Measurements from ENCODE around the gene SPRR2E. TPM values are rescaled to one million over a fixed set of nuclear protein-coding genes. Genes with fewer than 3 reads are reported as not detected.
"Not testable (repeated sequence)": the region's sequence is repeated elsewhere in the genome, so short reads cannot be mapped to it uniquely, and the experiment has no call there.

SPRR2E gene
- polyA plus RNA-seq, 3 donors from 2014 or later: not detected

DNA sequence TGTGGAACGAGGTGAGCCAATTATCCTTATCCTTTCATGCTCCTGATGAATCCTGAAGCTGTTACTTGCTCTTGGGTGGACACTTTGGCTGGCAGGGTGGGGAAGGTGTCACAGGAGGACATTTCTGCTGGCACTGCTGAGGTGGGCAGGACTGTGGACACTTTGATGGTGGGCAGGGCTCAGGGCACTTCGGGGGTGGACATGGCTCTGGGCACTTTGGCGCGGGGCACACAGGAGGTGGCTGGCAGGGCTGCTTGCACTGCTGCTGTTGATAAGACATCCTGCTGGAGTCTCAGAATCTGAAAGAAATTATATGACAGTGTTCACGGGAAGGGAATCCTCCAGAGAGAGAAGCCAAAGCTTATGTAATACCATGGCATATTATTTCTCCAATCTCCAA, 18.1 kb upstream of the SPRR2E start:
- H3K27me3 Mint-ChIP-seq (ENCODE audit: low read depth in 3 of 3): not testable (repeated sequence)

DNA sequence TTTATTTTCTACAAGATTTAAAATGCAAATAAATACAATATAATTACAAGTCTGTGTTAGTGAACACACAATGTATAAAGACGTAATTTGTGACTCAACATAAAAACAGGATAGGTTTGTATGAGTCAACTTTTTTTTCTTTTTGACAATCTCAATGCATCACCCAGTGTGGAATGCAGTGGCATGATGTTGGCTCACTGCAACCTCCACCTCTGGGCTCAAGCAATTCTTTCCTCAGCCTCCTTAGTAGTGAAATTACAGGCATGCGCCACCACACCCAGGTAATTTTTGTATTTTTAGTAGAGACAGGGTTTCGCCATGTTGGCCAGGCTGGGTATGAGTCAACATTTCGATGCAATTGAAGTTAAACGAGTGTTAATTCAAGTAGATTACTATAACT, 5.9 kb upstream of the SPRR2E start:
- Mint-ChIP-seq H3K27me3 (ENCODE audit: low read depth in 3 of 3) (peaks cover 0 to 12% (median 5%) of the 10 kb centered on the region in 3 donors), H3K27ac (no peak overlapping the region)
- no peak for DNase-seq

More for the DNA sequence above, 18.1 kb upstream of the SPRR2E start:
- not testable (repeated sequence) for H3K36me3 Mint-ChIP-seq, H3K4me3 Mint-ChIP-seq, H3K9me3 Mint-ChIP-seq, H3K4me1 Mint-ChIP-seq, H3K27ac Mint-ChIP-seq, DNase-seq

DNA sequence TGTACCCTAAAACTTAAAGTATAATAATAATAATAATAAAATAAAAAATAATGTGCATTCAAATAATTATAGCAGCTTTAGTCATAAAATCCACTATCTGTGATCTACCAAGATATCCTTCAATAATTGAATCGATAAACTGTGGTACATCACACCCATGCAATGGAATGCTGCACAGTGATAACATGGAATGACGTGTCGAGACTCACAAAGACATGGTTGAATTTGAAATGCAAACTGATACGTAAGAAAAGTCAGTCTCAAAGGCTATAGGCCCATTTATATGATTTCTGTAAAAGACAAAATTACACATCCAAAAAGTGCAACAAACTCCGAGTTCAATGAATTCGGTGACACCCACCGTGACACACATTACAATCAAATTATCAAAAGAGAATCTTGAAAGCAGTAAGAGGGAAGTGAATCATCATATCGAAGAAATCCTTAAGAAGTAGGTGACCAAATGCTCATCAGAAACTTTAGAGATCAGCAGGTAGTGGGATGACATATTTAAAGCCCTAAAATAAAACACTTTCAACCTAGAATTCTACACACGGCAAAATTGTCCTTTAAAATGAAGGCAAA, 5.2 kb upstream of the SPRR2E start:
- Mint-ChIP-seq H3K36me3 (no peaks in the 10 kb centered on the region), H3K4me1 (no peaks in the 10 kb centered on the region), H3K9me3 (no peaks in the 10 kb centered on the region), H3K27me3 (ENCODE audit: low read depth in 3 of 3) (peaks cover 0 to 9% (median 5%) of the 10 kb centered on the region in 3 donors), H3K4me3 (no peak overlapping the region), H3K27ac (no peak overlapping the region)
- no peak for DNase-seq

More for the DNA sequence above, 5.9 kb upstream of the SPRR2E start:
- Mint-ChIP-seq H3K36me3 (no peaks in the 10 kb centered on the region), H3K9me3 (no peaks in the 10 kb centered on the region), H3K4me1 (no peaks in the 10 kb centered on the region), H3K4me3 (no peak overlapping the region)

DNA sequence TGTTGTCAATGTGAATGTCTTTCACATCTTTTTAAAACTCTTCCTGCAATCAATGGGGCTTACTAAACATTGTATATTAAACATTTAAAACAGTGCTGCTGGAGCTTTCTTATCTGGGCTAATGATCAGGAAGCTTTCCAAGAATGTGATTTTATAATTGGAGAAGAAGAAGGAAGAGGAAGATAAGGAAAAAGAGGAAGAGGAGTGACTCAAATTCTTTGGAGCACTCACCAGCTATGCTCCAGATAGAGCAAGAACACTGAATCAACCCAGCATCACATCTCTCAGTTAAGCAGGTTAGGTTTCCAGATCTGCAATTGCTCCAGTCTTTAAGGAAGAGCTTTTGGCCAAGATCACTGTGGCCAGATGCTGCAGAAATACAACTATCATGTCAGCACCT, 1.4 kb upstream of the SPRR2E start:
- H3K27ac Mint-ChIP-seq: no peak overlapping the region
- peaks cover 2 to 8% (median 4%) of the 10 kb centered on the region in 3 donors for H3K27me3 Mint-ChIP-seq (ENCODE audit: low read depth in 3 of 3)
- H3K36me3 Mint-ChIP-seq: no peaks in the 10 kb centered on the region
- no peaks in the 10 kb centered on the region for H3K9me3 Mint-ChIP-seq
- no peak overlapping the region for H3K4me3 Mint-ChIP-seq
- no peaks in the 10 kb centered on the region for H3K4me1 Mint-ChIP-seq
- no peak for DNase-seq

DNA sequence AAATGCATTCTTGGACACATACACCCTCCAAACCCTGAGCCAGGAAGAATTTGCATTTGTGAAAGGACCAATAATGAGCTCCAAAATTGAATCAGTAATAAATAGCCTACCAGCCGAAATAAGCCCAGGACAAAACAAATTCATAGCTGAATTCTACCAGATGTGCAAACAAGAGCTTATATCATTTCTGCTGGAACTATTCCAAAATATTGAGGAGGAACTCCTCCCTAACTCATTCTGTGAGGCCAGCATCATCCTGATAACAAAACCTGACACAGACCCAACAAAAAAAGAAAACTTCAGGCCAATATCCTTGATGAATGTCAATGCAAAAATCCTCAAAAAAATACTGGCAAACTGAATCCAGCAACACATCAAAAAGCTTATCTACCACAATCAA, 6.7 kb downstream of the SPRR2E start:
- Mint-ChIP-seq H3K27me3 (ENCODE audit: low read depth in 3 of 3) (peaks cover 0 to 13% (median 2%) of the 10 kb centered on the region in 3 donors), H3K4me3 (no peak overlapping the region), H3K36me3 (no peaks in the 10 kb centered on the region), H3K9me3 (no peaks in the 10 kb centered on the region), H3K27ac (no peak overlapping the region), H3K4me1 (no peaks in the 10 kb centered on the region)
- DNase-seq: no peak

DNA sequence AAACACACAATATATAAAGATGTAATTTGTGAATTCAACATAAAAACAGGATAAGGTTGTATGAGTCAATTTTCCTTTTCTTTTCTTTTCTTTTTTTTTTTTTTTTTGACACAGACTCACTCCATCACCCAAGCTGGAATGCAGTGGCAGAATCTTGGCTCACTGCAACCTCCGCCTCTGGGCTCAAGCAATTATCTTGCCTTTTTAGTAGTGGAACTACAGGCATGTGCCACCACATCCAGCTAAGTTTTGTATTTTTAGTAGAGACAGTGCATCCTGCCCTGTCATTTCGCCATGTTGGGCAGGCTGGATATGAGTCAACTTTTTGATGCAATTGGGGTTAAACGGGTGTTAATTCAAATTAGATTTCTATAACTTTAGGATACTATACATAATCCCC, 12.6 kb downstream of the SPRR2E start:
- H3K27me3 Mint-ChIP-seq (ENCODE audit: low read depth in 3 of 3): peaks cover 0 to 6% (median 0%) of the 10 kb centered on the region in 3 donors

DNA sequence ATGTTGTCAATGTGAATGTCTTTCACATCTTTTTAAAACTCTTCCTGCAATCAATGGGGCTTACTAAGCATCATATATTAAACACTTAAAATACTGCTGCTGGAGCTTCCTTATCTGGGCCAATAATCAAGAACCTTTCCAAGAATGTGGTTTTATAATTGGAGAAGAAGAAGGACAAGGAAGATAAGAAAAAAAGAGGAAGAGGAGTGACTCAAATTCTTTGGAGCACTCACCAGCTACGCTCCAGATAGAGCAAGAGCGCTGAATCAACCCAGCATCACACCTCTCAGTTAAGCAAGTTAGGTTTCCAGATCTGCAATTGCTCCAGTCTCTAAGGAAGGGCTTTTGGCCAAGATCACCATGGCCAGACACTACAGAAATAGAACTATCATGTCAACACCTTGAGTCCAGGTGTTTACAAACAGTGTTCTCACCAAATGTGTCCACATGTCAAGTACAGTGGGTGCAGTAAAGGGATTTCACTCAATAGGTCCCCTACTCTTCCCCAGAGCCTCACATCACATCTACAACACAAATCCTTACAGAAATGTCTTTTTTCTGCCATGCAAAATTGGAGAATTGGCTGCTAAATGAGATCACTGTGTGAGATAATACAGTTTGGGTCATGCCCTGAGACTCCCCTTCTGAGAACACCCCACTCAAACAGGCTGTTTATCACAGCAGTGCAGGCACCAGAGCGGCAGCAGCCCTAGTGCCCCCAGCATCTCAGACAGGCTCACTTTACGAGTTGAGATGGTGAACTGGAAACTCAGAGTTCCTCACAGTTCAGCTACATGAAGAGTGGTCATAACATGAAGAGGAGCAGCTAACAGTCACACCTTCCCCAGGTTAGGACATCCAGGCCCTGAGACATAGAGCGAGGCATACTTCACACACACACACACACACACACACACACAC, 21.3 kb downstream of the SPRR2E start:
- H3K36me3 Mint-ChIP-seq: peaks cover 0 to 4% (median 0%) of the 10 kb centered on the region in 3 donors
- peaks cover 0 to 4% (median 2%) of the 10 kb centered on the region in 3 donors for H3K27me3 Mint-ChIP-seq (ENCODE audit: low read depth in 3 of 3)
- no peak overlapping the region for H3K4me3 Mint-ChIP-seq
- no peak overlapping the region for H3K27ac Mint-ChIP-seq
- H3K4me1 Mint-ChIP-seq: no peaks in the 10 kb centered on the region
- peaks cover 0 to 4% (median 1%) of the 10 kb centered on the region in 6 donors for H3K9me3 Mint-ChIP-seq
- DNase-seq: no peak

More for the DNA sequence above, 12.6 kb downstream of the SPRR2E start:
- H3K4me1 Mint-ChIP-seq: no peaks in the 10 kb centered on the region
- H3K27ac Mint-ChIP-seq: no peak overlapping the region
- DNase-seq: no peak
- H3K4me3 Mint-ChIP-seq: no peak overlapping the region
- peaks cover 0 to 3% (median 0%) of the 10 kb centered on the region in 3 donors for H3K36me3 Mint-ChIP-seq
- H3K9me3 Mint-ChIP-seq: peaks cover 0 to 6% (median 3%) of the 10 kb centered on the region in 6 donors

DNA sequence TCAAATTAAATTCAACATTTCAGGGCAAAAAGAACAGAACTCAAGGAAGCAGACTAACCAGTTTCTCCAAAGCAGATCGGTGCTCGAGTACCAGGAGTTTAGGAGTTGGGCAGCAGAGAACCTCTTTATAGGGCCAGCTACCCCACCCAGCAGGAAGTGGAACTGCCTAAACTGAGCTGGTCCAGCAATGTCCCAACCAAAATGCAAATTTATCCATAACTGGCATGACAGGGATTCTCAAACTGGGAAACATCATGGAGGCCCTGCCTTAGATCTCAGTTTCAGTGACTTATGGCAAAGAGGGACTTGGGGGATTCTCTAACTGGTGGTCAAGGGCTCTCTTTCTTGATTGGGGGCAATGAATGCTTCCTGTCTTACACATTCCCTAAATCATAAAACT, 22.8 kb downstream of the SPRR2E start, which contains the start of gene SPRR2B:
Gene SPRR2B, minus strand, starts transcription at position 101 of the 400 bp plus-strand sequence. CDS start 772 bp downstream, outside the sequence.
- no peaks in the 10 kb centered on the region for H3K4me1 Mint-ChIP-seq

DNA sequence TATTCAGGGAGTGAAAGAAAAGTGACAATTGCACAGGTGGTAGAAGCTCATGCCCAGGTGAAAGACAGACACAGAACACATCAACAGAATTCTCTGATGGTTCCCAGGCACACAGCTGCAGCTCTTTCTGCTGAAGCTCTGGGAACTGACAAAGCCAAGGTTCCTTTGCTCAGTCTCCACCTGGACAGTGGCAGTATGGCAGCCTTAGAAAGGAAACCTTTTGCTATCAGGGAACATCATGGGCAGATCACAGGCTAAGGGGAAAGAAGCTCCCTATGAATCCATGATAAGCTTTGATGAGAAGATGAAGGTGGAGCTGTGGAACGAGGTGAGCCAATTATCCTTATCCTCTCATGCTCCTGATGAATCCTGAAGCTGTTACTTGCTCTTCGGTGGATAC, 24.1 kb downstream of the SPRR2E start:
- H3K27me3 Mint-ChIP-seq (ENCODE audit: low read depth in 3 of 3): peaks cover 0 to 8% (median 6%) of the 10 kb centered on the region in 3 donors
- H3K9me3 Mint-ChIP-seq: peaks cover 0 to 2% (median 0%) of the 10 kb centered on the region in 6 donors
- DNase-seq: no peak
- no peaks in the 10 kb centered on the region for H3K4me1 Mint-ChIP-seq
- H3K36me3 Mint-ChIP-seq: no peaks in the 10 kb centered on the region
- no peak overlapping the region for H3K27ac Mint-ChIP-seq
- H3K4me3 Mint-ChIP-seq: no peak overlapping the region

More for the DNA sequence above, 22.8 kb downstream of the SPRR2E start, which contains the start of gene SPRR2B:
- no peaks in the 10 kb centered on the region for H3K9me3 Mint-ChIP-seq
- peaks cover 0 to 6% (median 3%) of the 10 kb centered on the region in 3 donors for H3K27me3 Mint-ChIP-seq (ENCODE audit: low read depth in 3 of 3)
- no peak within 1 kb of the TSS for H3K27ac Mint-ChIP-seq
- H3K36me3 Mint-ChIP-seq: no peaks in the 10 kb centered on the region
- no peak within 1 kb of the TSS for H3K4me3 Mint-ChIP-seq
- DNase-seq: no peak

DNA sequence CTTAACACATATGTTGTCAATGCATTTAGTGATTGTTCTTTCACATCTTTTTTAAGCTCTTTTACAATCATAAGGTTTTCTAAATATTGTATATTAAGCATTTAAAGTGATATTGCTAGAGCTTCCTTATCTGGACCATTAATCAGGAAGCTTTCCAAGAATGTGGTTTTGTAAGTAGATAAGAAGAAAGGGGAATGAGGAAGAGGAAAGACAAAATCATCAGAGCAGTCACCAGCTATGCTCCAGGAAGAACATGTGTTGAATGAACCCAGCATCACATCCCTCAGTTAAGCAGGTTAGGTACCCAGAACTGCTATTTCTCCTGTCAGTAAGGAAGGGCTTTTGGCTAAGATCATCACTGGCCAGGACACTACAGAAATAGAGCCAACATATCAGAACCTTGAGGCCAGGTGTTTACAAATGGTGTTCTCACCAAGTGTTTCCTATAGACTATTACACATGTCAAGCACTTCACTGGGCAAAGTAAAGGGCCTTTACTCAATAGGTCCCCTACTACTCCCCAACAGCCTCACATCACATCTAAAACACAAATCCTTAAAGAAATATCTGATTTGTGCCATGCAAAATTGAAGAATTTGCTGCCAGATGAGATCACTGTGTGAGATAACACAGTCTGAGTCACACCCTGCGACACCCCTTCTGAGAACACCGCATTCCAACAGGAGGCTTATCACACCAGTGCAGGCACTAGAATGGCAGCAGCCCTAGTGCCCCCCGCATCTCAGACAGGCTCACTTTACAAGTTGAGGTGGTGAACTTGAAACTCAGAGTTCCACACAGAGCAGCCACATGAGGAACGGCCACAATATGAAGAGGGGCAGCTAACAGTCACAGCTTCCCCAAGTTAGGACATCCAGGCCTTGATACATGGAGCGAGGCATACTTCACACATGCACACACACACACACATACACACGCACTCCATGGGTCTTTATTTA, 35.2 kb downstream of the SPRR2E start:
- no peak for DNase-seq
- Mint-ChIP-seq H3K36me3 (no peaks in the 10 kb centered on the region), H3K9me3 (peaks cover 0 to 4% (median 0%) of the 10 kb centered on the region in 6 donors), H3K27me3 (ENCODE audit: low read depth in 3 of 3) (peaks cover 3 to 10% (median 4%) of the 10 kb centered on the region in 3 donors), H3K4me1 (no peaks in the 10 kb centered on the region), H3K27ac (no peak overlapping the region), H3K4me3 (no peak overlapping the region)

DNA sequence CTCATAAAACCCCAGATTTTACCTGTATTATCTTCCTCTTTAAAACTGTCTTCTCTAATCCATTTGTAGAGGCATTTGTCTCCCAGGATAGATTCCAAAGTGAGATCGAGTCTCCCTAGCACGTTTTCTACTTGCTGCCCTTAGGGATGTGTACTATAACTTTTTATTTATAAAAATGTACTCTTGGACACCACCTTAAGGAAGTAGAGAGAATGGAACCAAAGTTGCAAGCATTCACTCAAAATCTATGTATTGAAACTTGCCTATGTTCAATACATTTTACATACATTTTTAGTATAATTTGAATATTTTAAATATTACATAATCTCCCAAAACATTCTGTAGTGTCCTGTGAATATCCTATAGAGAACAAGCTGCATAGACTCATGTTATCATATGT, 36.2 kb downstream of the SPRR2E start:
- DNase-seq: no peak
- Mint-ChIP-seq H3K4me3 (no peak overlapping the region), H3K27ac (no peak overlapping the region), H3K36me3 (no peaks in the 10 kb centered on the region), H3K9me3 (peaks cover 0 to 4% (median 0%) of the 10 kb centered on the region in 6 donors), H3K27me3 (ENCODE audit: low read depth in 3 of 3) (peaks cover 3 to 10% (median 4%) of the 10 kb centered on the region in 3 donors), H3K4me1 (no peaks in the 10 kb centered on the region)

DNA sequence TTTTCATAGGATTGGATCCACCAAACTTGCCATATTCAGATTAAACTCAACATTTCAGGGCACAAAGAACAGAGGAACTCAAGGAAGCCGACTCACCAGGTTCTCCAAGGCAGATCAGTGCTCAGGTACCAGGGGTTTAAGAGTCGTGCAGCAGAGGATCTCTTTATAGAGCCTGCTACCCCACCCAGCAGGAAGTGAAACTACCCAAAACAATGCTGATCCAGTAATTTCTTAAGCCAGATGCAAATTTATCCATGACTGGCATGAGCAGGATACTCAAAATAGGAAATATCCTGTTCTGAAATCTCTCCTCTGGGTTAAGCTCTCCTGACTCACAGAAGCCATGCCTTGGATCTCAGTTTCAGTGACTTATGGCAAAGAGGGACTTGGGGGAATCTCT, 37.0 kb downstream of the SPRR2E start, which contains the start of gene SPRR2A:
Gene SPRR2A, minus strand, starts transcription at position 138 of the 400 bp plus-strand sequence. CDS start 777 bp downstream, outside the sequence.
- no peak for DNase-seq
- no peak within 1 kb of the TSS for H3K4me3 Mint-ChIP-seq
- no peaks in the 10 kb centered on the region for H3K4me1 Mint-ChIP-seq
- peaks cover 0 to 4% (median 0%) of the 10 kb centered on the region in 6 donors for H3K9me3 Mint-ChIP-seq
- H3K36me3 Mint-ChIP-seq: no peaks in the 10 kb centered on the region
- peaks cover 3 to 16% (median 6%) of the 10 kb centered on the region in 3 donors for H3K27me3 Mint-ChIP-seq (ENCODE audit: low read depth in 3 of 3)
- H3K27ac Mint-ChIP-seq: no peak within 1 kb of the TSS

DNA sequence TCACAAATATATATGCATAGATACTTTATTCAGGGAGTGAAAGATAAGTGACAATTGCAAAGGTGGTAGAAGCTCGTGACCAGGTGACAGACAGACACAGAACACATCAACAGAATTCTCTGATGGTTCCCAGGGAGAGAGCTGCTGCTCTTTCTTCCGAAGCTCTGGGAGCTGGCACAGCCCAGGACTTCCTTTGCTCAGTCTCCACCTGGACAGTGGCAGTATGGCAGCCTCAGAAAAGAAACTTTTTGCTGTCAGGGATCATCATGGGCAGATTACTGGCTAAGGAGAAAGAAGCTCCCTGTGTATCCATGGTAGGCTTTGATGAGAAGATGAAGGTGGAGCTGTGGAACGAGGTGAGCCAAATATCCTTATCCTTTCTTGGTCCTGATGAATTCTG, 38.2 kb downstream of the SPRR2E start:
- H3K27me3 Mint-ChIP-seq (ENCODE audit: low read depth in 3 of 3): peaks cover 4 to 19% (median 11%) of the 10 kb centered on the region in 3 donors
- not testable (repeated sequence) for H3K27ac Mint-ChIP-seq, H3K9me3 Mint-ChIP-seq, DNase-seq, H3K4me1 Mint-ChIP-seq, H3K4me3 Mint-ChIP-seq, H3K36me3 Mint-ChIP-seq
